OCI-LY7 (cell line): ENCODE data around the gene CNKSR3. TPM values are rescaled to one million over a fixed set of nuclear protein-coding genes. Genes with fewer than 3 reads are reported as not detected.

ENCODE experiments used
- BruUV-seq: library from RNA; stranded (reverse); fragments of 400-500 nt; replicated peaks from 2 replicates; lab custom pipeline; 2021; lab: Mats Ljungman, UMichigan
- CTCF ChIA-PET: fragments of 300-600 bp; sonication (Branson Sonifier 250); formaldehyde crosslinking; loops from one replicate; lab custom pipeline; 2022; ENCODE audit warnings: antibody characterized with exemption; ENCODE audit not compliant: unreplicated experiment; lab: Charles Lee
- POLR2A ChIA-PET: fragments of 300-600 bp; sonication (Branson Sonifier 250); formaldehyde crosslinking; loops from one replicate; lab custom pipeline; 2022; ENCODE audit warnings: antibody characterized with exemption; lab: Charles Lee
- DNase-seq: peaks from one replicate; pipeline ENCODE4 v3.0.0-alpha.2; 2015; ENCODE audit warnings: low spot score
- H2AFZ ChIP-seq: fragments of 200-600 bp; sonication (generic), shearing (Covaris generic); 2 replicates; pipeline ENCODE4 v1.6.1; 2014; ENCODE audit warnings: mild to moderate bottlenecking, antibody characterized with exemption, low read length, moderate library complexity
- H3K27ac ChIP-seq: fragments of 200-600 bp; sonication (generic); 2 replicates; pipeline ENCODE4 v1.5.1; 2014; ENCODE audit warnings: mixed run types, low read depth, mild to moderate bottlenecking, moderate library complexity, low read length, inconsistent platforms; ENCODE audit not compliant: poor library complexity, severe bottlenecking
- H3K36me3 ChIP-seq: fragments of 200-600 bp; sonication (generic); 2 replicates; pipeline ENCODE4 v1.6.1; 2014; ENCODE audit warnings: mild to moderate bottlenecking, antibody characterized with exemption, low read length, moderate library complexity, mixed read lengths; ENCODE audit not compliant: insufficient read depth
- H3K4me1 ChIP-seq: fragments of 200-600 bp; sonication (generic); 2 replicates; pipeline ENCODE4 v1.5.1; 2014; ENCODE audit warnings: mild to moderate bottlenecking, low read length; ENCODE audit not compliant: insufficient read depth, poor library complexity, severe bottlenecking
- H3K4me2 ChIP-seq: fragments of 200-600 bp; sonication (generic); 2 replicates; pipeline ENCODE4 v1.6.1; 2014; ENCODE audit warnings: mild to moderate bottlenecking, low read length
- H3K4me3 ChIP-seq: fragments of 200-600 bp; sonication (generic); 2 replicates; pipeline ENCODE4 v1.5.1; 2014; ENCODE audit warnings: mild to moderate bottlenecking, low read depth, low read length; ENCODE audit not compliant: poor library complexity, severe bottlenecking
- H3K79me2 ChIP-seq: fragments of 200-600 bp; sonication (generic); 2 replicates; pipeline ENCODE4 v1.6.1; 2016; ENCODE audit warnings: low read depth, mild to moderate bottlenecking, low read length, moderate library complexity, mixed read lengths; ENCODE audit not compliant: insufficient read depth
- H3K9me2 ChIP-seq: fragments of 200-600 bp; sonication (generic); 2 replicates; pipeline ENCODE4 v1.6.1; 2016; ENCODE audit warnings: mild to moderate bottlenecking, low read length, mixed read lengths; ENCODE audit not compliant: insufficient read depth
- H3K9me3 ChIP-seq: fragments of 200-600 bp; sonication (generic); 2 replicates; pipeline ENCODE4 v1.6.1; 2014; ENCODE audit warnings: mild to moderate bottlenecking, mixed run types, low read length, mixed read lengths
- H4K20me1 ChIP-seq: fragments of 200-600 bp; sonication (generic); 2 replicates; pipeline ENCODE4 v1.6.1; 2014; ENCODE audit warnings: mild to moderate bottlenecking, antibody characterized with exemption, low read length, moderate library complexity, mixed read lengths; ENCODE audit not compliant: insufficient read depth
- CTCF ChIP-seq: fragments of 200-600 bp; sonication (generic); conservative IDR thresholded peaks from 2 replicates; pipeline ENCODE4 v1.5.1; 2014; ENCODE audit warnings: mild to moderate bottlenecking, antibody characterized with exemption, low read length, moderate library complexity, mixed read lengths
- EZH2phosphoT487 ChIP-seq: fragments of 200-600 bp; sonication (generic); IDR thresholded peaks from 2 replicates; pipeline ENCODE4 v1.6.1; 2018; ENCODE audit warnings: low read depth, borderline replicate concordance, mild to moderate bottlenecking, mixed run types, antibody characterized with exemption, low read length, moderate library complexity, mixed read lengths
- intact Hi-C: fragments of 100-400 bp; cut with micrococcal nuclease; formaldehyde crosslinking; loops from one replicate; pipeline ENCODE4 v1.10.0; 2022; ENCODE audit not compliant: unreplicated experiment
- total RNA-seq, 2 experiments: library from RNA; depleted of rRNA in 1 of 2; stranded (reverse); fragments of >200 nt in 1 of 2; shearing (Covaris generic) in 1 of 2; gene quantifications; 2 replicates each; pipeline ENCODE4 v1.2.3, GENCODE V29; 2014 to 2022

Gene CNKSR3
- total RNA-seq, 2 experiments from 2014 or later, result not detected

- intact Hi-C loops, result no loop called here
- CTCF ChIA-PET, result no interaction called here
- POLR2A ChIA-PET, result interaction anchor here (0.6 to 0.7 kb wide), 5 partner anchors 9 to 109 kb away, joined by 3 to 5 read pairs (median 4); no protein-coding TSS in a partner anchor
Measured at GRCh38 chr6:154412106-154412820, 98.2 kb downstream of the CNKSR3 start.

DNA sequence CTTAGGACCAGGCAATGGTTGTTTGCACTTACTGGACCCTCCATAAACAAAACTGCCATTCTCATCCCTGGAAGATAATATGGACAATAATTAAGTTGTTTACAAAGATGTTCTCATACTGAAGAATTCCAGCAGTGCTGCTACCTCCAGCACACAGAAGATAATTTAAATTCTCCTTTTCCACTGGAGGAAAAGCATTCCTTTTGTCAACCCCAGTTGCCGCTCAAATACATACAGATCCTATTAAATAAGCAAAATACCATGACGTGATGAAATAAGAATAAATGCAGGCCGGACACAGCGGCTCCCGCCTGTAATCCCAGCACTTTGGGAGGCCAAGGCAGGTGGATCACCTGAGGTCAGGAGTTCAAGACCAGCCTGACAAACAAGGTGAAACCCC lies 99.4 kb downstream of the CNKSR3 start:
- no TSS peak for BruUV-seq

More at GRCh38 chr6:154412106-154412820, 98.2 kb downstream of the CNKSR3 start:
- Histone ChIP-seq H3K9me2 (no peaks in the 10 kb centered on the region), H4K20me1 (no peaks in the 10 kb centered on the region), H3K4me1 (no peaks in the 10 kb centered on the region), H3K4me3 (no peak overlapping the region), H3K79me2 (no peaks in the 10 kb centered on the region), H3K27ac (no peak overlapping the region), H3K36me3 (no peaks in the 10 kb centered on the region), H3K9me3 (no peaks in the 10 kb centered on the region), H2AFZ (no peak overlapping the region), H3K4me2 (no peak overlapping the region)
- DNase-seq, result no peak
- BruUV-seq, result no TSS peak
- TF ChIP-seq EZH2phosphoT487 (no peak), CTCF (no peak)

More for the DNA sequence above, 99.4 kb downstream of the CNKSR3 start:
- TF ChIP-seq CTCF, result no peak
- TF ChIP-seq EZH2phosphoT487, result no peak
- ChIA-PET POLR2A (no interaction called here), CTCF (no interaction called here)
- no peak overlapping the region for H2AFZ ChIP-seq
- H3K36me3 ChIP-seq, result no peaks in the 10 kb centered on the region
- intact Hi-C loops, result no loop called here
- no peaks in the 10 kb centered on the region for H3K9me2 ChIP-seq
- no peaks in the 10 kb centered on the region for H3K9me3 ChIP-seq
- no peaks in the 10 kb centered on the region for H3K79me2 ChIP-seq
- H4K20me1 ChIP-seq, result no peaks in the 10 kb centered on the region
- H3K4me2 ChIP-seq, result no peak overlapping the region
- H3K27ac ChIP-seq, result no peak overlapping the region
- no peaks in the 10 kb centered on the region for H3K4me1 ChIP-seq
- no peak for DNase-seq
- H3K4me3 ChIP-seq, result no peak overlapping the region
